GM12873 (cell line): Measurements from ENCODE around the gene ST3GAL3.

ENCODE experiments used
- CTCF ChIP-seq: IDR thresholded peaks from 2 replicates; pipeline ENCODE4 v1.5.1; 2012; ENCODE audit warnings: low read depth, mild to moderate bottlenecking, moderate library complexity, low read length, control low read depth; ENCODE audit not compliant: insufficient read depth; ENCODE audit errors: missing control alignments

The ST3GAL3 gene

GRCh38 chr1:43835082-43836021, 128.0 kb downstream of the ST3GAL3 start:
- TF ChIP-seq CTCF: no peak

- no peak for TF ChIP-seq CTCF
Observed at GRCh38 chr1:43836267-43836951, 129.1 kb downstream of the ST3GAL3 start.

- no peak for TF ChIP-seq CTCF
Observed at GRCh38 chr1:43839056-43839455, 131.7 kb downstream of the ST3GAL3 start.

- no peak for TF ChIP-seq CTCF
Observed at GRCh38 chr1:43841321-43842174, 134.2 kb downstream of the ST3GAL3 start.

GRCh38 chr1:43842175-43842498, 134.8 kb downstream of the ST3GAL3 start:
- no peak for TF ChIP-seq CTCF

GRCh38 chr1:43843684-43844083, 136.3 kb downstream of the ST3GAL3 start:
- no peak for TF ChIP-seq CTCF

GRCh38 chr1:43844114-43844513, 136.8 kb downstream of the ST3GAL3 start:
- no peak for TF ChIP-seq CTCF
